ENCODE measurements around the gene CD24.

Gene CD24

GRCh38 chr6:106967936-106968555 is 6.5 kb downstream of the CD24 start:
- no peak for DNase-seq

GRCh38 chr6:106966671-106967640 is 7.6 kb downstream of the CD24 start:
- DNase-seq, result no peak

GRCh38 chr6:106966229-106966628 is 8.3 kb downstream of the CD24 start:
- DNase-seq, result no peak

GRCh38 chr6:106964954-106965353 is 9.6 kb downstream of the CD24 start:
- no peak for DNase-seq

GRCh38 chr6:106964099-106964498 is 10.4 kb downstream of the CD24 start:
- no peak for DNase-seq

GRCh38 chr6:106963544-106963943 is 11.0 kb downstream of the CD24 start:
- DNase-seq, result no peak

- no peak for DNase-seq
Observed at GRCh38 chr6:106961801-106962200, 12.7 kb downstream of the CD24 start.

GRCh38 chr6:106961136-106961535 is 13.4 kb downstream of the CD24 start:
- no peak for DNase-seq

GRCh38 chr6:106959985-106960384 is 14.5 kb downstream of the CD24 start:
- DNase-seq, result no peak

GRCh38 chr6:106939848-106940247 is 34.7 kb downstream of the CD24 start:
- DNase-seq, result no peak

- peak; percentile 10 to 73 for DNase-seq
Observed at GRCh38 chr6:106939208-106939607, 35.3 kb downstream of the CD24 start.

GRCh38 chr6:106927531-106928398 is 46.8 kb downstream of the CD24 start:
- no peak for DNase-seq

GRCh38 chr6:106925948-106926347 is 48.6 kb downstream of the CD24 start:
- DNase-seq, result no peak

- DNase-seq, result no peak
Observed at GRCh38 chr6:106924694-106925523, 49.6 kb downstream of the CD24 start.

GRCh38 chr6:106922626-106923025 is 51.9 kb downstream of the CD24 start:
- DNase-seq, result no peak

Data from NCI-H2081 (cell line).